ENCODE results near the gene CDK14.

GRCh38 chr7:90834771-90835170 lies 238.7 kb downstream of the CDK14 start:
- TF ChIP-seq CTCF (IDR thresholded peaks at IDR 0.05) (no peak), POLR2A (IDR thresholded peaks at IDR 0.05) (no peak)

Measured in heart left ventricle (tissue), 13 donors.